HG02885 (cell line): Measurements from ENCODE around the gene TIMM50.

Source experiments
- ATAC-seq: cut with Tn5 transposase; IDR thresholded peaks from one replicate; pipeline ENCODE4 v1.9.1; 2021; ENCODE audit warnings: mild to moderate bottlenecking; ENCODE audit not compliant: unreplicated experiment, poor library complexity

Gene TIMM50

GRCh38 chr19:39524495-39524894 lies 43.9 kb downstream of the TIMM50 start:
- no peak for ATAC-seq

GRCh38 chr19:39525205-39525604 lies 44.6 kb downstream of the TIMM50 start:
- no peak for ATAC-seq

- ATAC-seq, result no peak
These were observed 51.2 kb downstream of the TIMM50 start for GRCh38 chr19:39531834-39532232.

- ATAC-seq, result peak; percentile 93
These were observed 51.8 kb downstream of the TIMM50 start, which contains the start of gene EID2B for GRCh38 chr19:39532233-39533002. Gene EID2B (minus strand): TSS chr19:39532852. CDS start chr19:39532802, 50 bp downstream.

GRCh38 chr19:39533003-39533512 lies 52.4 kb downstream of the TIMM50 start:
- peak; percentile 3 for ATAC-seq

- ATAC-seq, result no peak
These were observed 53.2 kb downstream of the TIMM50 start for GRCh38 chr19:39533791-39534190.

GRCh38 chr19:39539165-39539517 lies 58.5 kb downstream of the TIMM50 start:
- ATAC-seq, result no peak

- peak; percentile 91 for ATAC-seq
These were observed 59.1 kb downstream of the TIMM50 start, which contains the start of gene EID2 for GRCh38 chr19:39539518-39540332. Gene EID2 (minus strand): TSS chr19:39540161. CDS start chr19:39540079, 82 bp downstream.

GRCh38 chr19:39540333-39540673 lies 59.7 kb downstream of the TIMM50 start:
- no peak for ATAC-seq
